HG02588 (cell line): ENCODE data around the gene ASPG.

ENCODE experiments used
- ATAC-seq: cut with Tn5 transposase; IDR thresholded peaks from one replicate; pipeline ENCODE4 v1.9.1; 2021; ENCODE audit warnings: mild to moderate bottlenecking, moderate library complexity; ENCODE audit not compliant: unreplicated experiment

ASPG gene

DNA sequence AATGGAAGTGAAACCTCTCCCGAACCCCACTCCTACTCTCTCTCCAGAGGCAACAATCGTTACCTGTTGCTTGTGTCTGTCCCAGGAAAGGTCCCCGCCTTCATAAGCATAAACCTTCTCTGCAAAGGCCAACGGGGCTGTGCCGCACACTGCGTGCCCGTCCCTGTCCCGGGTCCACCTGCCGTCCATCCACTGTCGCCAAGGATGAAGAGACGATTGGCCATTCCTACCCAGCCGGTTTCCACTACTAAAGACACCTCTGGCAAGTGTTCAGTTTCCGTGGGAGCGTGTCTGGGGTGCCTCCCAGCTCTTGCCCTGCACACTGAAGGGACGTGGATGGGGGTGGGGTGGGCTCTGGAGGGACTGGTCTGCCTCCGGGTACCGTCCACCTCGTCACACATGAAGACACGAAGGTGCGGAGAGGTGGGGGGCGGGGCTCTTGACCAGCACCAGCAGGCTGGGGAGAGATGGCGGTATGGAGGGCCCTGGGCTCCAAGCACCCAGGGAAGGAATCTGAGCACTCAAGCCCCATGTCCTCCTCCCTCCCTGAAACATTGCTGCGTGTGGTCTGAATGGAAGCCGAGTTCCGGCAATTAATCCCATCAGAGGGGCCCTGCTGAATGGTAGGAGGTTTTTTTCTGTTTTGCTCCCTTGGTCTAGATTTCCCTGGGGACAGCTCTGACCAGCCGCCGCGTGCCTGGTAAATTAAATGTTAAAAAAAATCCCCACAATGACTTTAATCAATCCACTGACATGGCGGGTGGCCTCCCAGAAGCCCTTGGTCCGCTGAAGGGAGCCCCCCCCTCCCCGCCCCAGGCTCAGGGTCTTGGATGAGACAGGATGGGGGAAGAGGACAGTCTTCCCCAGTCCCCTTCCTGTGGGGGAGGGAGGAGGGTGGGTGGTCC lies 48.8 kb downstream of the ASPG start:
- no peak for ATAC-seq

DNA sequence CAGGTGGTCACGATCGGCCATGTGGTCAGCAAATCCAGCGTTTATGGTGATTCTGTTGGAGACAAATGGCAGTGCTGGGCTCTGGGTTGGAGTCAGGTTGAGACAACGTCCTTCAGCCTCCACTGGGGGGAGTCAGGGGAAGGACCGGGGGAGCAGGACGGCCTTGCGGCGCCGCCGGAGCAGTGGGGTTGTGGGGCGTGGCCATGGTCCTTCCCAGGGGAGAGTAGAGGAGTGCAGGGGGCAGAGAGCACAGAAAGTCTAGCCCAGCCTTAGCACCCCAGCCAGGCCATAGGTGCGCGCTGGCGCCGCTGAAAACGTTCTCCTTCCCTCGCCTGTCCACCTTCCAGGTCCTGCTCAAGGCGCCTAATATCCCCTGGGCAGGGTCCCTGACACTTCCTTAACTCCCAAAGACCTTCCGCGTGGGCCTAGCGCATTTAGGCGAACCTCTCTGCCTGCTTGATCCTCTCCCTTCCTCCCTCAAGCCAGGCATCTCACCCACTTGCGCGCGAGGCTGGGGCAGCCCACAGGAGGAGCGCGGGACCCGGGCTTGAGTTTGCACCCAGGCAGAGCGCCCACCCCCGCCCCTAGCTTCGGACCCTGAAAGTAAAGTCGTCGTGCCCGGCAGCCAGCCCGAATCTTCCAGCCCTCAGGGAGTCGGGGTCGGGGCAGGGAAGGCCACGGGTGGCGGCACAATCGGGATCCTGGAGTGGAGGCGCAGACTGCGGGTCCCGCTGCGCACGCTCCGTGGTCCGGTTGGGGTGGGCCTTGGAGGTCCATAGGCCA lies 49.8 kb downstream of the ASPG start:
- ATAC-seq = no peak

DNA sequence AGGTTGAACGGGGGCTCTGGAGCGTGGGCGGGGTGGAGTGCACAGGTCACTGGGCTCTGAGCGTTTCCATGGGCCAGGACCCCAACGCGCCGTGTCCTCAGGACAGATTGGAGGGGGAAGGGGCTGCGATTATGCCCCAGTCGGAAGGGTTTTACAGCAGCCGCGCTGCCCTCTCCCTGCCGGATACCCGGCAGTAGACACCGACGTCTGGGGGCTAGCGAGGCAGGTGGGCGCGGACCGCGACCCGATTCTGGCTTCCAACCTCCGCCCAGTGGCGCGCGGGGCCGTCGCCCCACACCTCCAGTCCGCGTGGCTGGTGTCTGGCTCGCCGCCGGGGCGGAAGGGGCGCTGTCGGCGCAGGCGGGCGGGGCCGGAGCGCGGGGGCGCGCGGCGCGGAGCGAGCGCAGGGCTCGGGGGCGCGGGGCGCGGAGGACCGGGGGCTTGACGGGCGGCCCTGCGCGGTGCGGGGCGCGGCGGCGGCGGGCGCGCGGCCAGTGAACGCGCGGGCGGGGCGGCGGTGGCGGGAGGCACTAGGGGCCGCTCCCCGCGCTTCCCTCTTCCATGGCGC lies 50.5 kb downstream of the ASPG start:
- no peak for ATAC-seq

DNA sequence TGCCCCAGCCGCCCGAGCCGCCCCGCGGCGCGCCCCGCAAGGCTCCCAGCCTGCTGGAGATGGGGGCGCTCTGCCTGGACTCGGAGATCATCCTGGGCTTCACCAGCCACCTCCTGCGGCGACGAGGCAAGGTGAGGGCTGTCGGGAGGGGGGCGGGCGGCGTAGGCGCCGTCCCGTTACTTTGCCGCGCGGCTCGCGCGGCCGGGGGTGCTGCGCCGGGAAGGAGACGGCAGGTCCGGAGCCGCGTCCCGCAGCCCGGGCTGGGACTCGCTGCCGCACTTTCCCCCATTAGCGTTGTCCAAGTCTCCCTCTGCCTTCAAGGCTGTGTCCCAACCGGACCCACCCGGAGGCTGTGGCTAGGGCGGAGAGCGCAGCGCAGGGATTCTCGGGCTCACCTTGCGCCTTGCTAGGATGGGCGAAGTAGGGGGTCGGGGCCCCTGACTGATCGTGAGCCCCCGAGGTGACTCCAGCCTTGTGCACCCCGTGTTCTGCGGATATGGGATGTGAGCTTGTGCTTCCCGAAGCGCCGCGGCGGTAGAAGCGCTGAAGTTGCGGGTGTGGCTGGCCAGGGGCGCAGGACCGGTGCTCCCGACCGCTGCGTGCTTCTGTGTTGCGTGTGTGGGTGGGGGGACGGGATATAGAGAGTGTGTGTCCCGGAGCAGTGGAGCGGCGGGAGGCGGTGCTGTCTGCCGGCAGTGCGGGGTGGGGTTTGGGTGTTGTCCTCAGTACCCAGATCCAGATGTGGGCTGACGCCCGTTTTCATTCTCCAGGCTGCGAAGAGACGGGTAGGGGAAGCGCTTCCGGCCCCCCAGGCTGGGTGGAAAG lies 51.2 kb downstream of the ASPG start:
- ATAC-seq = no peak

DNA sequence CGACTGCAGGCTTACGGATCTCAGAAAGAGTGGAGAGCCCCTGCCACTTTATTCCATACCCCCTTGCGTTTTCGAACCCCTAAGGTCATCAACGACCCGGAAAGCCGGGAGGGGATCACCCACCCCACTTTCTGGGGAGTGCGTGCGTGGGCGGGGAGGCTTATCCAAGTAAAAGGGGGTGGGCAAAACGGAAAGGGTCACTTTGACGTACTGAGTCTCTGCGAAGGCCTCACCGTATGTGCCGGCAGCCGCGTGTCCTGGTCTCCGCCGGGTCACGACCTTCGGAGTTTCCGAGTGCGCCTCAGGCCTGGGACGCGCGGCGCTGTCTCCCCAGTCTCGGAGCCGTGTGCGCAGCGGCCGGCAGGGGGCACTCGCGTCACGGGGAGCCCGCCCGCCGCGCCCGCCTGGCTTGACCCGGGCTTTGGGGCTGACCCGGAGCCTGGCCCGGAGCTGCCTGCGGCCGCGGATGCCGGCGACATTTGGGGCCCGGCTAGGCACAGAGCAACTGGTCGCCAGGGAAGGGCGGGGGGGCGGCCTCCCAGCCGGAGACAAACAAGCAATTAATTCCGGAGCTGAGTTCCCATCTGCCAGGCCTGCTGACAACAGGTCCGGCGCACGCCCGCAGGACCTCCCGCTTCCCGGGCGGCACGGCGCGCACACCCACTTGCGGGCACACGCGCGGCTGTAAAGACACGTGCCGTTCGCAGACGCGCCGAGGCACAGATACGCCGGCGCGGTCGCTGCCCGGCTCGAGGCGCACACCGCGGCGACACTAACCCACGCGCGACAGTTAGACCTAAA lies 52.0 kb downstream of the ASPG start:
- no peak for ATAC-seq

DNA sequence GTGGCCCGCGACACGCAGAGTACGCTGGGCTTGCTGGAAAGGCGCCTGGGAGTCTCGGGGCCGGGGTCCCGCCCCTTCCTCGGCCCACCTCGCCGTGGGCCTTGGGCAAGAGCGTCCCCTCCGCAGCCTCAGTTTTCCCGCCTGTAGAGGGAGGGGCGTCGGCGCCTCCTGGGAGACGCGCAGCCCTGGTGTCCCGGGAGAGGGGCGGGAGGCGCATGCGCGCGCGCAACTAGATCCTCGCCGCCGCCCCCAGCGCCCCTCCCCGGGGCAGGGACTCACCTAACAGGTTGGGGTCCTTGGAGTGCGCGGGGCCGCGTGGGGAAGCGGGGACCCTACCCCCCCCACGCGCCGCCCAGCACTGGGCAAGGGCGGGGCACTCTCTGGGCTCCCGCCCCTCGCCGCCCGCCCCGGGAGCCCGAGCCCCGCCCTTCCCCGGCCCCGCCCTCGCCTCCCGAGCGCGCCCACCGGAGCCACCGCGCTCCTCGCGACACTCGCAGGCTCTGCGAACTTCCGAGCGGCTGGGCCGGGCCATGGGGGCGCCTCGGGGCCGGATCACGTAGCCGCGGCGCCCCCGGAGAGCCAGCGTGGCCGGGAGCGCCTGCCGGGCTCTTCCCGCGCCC lies 52.7 kb downstream of the ASPG start, which contains the start of gene KIF26A:
KIF26A (plus strand) TSS at position 490 of the 620 bp plus-strand sequence. CDS start 136 bp downstream, outside the sequence.
- ATAC-seq = no peak

DNA sequence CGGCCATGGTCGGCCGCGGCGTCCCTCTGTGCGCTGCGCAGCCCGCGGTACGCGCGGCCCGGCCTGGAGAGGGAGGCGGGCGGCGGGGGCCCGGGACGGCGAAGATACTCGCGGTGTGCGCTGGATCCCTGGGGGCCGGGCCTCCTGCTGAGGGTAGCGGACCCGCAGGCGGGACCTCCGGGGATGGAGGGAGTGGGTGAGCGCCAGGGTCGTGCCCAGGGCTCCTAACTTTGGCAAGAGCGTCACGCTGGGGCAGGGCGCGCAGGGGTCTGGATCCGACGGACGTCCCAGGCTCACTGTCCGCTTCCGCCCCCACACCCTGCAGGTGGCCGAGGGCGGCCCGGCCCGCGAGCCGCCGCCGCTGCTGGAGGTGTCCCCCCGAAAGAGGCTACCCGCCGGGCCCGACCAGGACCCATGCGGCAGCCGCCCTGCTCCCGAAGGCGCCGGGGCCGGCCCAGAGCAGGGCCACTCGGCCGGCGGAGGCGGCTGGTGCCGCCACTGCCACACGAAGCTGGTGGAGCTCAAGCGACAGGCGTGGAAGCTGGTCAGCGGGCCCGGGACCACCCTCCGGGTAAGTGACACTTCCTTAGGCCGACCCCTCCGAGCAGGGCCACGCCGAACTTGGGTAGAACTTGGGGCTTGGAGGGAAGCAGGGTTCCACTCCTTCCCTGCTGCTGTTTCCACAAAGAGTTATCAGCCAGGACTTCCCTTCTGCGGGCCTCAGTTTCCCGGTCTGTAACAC lies 53.4 kb downstream of the ASPG start:
- ATAC-seq = no peak

DNA sequence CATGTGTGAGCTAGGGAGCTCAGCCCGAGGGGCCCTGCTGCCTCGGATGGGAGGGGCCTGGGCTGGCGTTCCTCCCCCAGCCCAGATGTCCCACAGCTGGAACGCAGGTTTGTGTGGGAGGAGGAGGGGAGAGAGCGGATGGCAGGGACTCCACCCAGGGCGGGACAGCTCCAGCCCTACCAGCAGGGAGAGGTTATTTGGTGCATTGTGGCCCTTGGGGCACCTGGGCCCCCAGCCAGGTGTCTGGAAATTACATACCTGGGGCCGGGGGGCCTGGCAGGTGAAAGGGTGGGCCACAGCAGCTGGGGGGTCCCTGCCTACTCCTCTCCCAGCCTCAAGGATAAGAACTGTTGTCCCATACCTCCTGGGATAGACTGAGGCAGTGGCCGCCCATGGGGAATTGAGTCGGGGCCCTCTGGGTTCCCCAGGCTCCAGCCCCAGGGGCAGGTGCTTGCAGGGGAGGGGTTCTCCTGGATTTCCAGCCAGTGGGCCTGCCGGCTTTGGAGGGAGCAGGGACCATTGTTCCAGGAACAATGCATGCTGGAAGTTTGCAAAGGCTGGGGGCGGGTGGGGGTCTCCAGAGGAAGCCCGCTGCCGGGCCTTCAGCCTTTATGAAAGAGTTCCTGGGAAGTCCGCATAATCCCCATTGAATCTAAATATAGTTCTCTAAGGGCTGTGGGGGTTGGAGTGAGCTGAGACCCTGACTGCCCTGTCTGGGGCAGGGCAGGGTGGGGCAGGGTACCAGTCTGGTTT lies 54.1 kb downstream of the ASPG start:
- ATAC-seq = no peak

DNA sequence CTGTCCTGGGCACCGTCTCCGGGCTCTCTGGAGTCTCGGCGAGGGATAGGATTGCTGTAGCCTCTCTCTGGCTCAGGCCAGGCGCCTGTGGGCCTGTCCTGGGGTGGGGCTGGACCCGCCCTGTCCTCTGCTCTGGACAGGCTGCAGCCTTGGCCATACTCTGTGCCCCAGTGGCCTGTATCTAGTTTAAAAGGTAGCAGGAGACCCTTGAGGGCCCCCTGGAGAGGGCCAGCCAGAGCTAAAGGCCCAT lies 54.6 kb downstream of the ASPG start:
- no peak for ATAC-seq

DNA sequence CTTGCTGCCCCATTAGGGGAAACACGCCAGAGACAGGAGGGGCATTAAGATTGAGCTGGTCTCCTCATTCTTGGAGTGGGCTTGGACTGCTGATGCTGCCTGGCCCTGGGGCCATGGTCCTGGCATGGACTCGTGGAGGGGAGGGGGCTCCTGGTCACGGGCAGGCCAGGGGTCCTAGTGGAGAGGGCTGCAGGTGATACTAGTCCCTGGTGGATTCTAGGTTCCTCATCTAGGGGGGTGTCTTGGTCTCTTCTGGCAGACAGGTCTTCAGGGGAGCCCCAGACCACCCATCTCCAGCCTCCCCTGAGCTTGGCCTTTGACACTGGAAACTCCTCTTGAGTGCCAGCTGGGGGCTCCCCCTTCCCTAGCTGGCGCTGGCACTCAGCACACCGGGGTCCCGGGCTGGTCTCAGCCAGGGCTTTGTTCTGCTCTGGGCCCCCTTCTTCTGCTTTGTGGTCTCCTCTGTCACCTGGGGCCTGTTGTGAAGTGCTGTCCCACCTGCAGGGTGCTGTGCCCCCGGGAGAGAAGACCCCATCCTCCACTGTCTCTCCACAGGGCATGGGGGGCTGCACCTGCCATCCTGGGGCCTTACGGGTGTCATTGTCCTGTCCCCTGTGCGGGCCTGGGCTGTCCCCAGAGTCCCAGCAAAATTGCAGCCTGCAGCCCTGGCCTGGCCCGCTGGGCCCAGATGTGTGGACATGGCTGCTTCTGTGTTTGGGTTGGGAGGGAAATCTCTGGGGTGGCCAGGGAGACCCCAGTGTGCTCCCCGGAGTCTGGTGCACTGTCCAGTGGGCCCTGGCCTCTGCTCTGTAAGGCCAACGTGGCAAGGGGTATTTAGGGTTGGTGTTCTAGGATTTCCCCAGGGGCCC lies 55.2 kb downstream of the ASPG start:
- ATAC-seq = no peak

DNA sequence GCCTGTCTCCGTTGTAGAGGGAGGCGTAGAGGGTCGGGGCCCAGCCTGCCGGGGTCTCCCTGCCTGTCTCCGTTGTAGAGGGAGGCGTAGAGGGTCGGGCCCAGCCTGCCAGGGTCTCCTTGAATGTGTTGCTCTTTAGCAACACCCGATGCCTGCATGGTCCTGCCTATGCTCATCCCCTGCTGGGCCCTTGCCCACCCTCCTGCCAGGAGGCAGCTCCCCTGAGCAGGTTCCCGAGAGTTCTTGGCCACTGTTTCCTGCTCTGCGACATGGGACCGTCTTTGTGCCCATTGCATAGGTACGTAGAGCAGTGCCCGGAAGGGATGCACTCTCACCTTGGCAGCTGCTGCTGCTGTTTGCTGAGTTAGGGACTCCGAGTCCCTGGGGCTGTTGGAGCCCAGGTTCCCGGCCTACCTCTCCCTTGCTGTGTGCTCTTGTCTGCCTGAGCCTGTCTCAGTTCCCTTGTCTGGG lies 56.2 kb downstream of the ASPG start:
- ATAC-seq = no peak

DNA sequence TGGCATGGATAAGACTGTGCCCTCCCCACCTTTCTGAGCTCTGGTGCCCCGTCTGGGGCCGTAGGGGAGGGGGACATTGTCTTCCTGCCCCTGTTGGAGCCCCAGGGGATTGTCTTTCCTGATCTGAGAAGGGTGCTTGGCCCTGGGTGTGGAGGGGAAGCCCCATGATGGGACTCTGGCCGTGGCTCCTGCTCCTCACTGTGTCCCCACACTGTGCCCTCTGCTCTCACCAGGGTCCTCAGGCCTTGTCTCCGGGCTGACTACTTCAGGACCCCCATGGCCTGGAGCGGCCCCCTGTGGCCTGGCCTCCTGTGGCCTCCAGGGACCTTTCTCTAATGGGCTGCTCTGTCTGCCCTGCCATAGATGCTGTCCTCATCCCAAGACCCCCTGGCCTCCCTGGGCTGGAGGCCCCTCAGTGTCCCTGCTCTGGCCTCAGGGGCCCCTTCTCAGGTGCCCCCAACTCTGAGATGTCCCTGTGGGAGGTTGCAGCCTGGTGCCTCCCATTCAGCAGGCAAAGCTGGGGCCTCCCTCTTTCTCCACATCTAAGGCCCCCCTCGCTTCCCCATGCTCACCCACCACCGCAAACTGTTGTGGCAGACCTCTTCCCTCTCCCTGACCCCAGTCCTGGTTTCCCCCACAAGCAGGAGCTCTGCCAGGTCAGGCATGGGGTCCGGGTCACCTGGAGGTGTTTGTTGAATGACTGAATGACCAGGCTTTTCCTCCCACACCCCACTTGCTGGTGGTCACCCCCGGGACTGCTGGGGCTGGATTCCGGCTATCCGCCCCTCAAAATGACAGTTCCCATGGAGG lies 56.8 kb downstream of the ASPG start:
- ATAC-seq = no peak

DNA sequence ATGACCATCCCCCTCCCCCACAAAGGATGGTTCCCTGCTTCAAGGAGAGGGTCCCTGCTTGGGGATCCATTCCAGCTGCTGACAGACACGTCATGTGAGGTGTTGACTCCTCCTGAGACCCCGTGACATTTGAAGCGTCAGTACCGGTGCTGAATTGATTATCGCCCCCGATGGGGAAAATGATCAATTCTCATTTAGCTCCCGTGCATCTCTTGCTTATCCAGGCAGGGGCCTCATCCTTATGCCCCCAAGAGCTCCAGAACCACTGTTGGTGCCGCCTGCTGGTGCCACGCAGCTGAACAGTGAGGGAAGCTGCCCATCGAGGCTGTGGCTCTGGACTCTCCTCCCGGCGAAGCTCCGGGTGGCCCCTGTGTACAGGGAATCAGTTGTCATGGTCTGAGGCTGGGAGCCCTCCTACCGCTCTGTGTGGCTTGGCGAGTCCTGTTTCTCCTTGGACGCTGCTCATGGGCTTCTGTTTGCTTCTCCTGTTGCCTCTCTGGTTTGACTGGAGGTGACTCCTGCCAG lies 57.5 kb downstream of the ASPG start:
- ATAC-seq = no peak

DNA sequence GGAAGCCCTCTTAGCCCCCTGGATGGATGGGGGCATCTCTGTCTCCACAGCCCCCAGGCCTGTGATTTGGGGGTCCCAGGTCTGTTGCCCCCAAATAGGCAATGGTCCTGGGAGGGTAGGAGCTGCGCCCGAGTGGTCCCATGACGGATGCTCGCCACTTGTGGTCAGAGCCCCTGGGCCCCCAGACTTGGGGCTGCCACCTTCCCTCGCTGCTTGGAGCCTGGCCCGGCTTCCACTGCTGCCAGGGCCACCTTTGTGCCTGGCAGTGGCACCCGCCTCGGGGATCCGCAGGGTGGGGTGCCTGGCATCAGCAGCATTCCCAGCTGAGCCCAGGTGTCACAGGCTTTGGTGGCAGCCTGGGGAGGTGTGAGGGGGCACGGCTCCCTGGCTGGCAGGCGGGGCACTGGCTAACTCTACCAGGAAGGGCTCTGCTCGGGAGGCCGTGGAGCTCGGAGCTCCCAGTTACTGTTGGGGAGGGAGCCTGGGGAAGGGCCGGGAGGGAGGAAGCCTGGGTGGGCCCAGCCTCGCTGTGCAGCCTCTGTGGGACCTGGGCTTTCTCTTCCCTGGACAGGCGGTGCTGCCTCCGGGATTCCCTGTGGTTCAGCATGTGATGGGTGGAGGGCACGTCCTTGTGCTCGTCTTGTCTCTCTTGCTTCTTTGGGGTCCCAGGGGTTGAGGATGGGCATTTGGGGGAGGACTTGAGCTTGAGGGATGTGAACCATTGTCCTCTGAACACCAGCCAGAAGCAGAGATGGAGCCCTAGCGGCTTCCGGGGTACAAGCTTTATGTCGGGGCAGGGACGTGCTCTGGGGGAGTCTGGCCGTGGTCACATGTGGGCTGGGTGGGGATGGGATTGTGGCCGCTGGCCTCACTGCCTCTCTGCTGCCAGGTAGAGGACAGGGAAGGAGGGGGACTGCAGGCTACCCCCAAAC lies 58.3 kb downstream of the ASPG start:
- ATAC-seq = no peak

DNA sequence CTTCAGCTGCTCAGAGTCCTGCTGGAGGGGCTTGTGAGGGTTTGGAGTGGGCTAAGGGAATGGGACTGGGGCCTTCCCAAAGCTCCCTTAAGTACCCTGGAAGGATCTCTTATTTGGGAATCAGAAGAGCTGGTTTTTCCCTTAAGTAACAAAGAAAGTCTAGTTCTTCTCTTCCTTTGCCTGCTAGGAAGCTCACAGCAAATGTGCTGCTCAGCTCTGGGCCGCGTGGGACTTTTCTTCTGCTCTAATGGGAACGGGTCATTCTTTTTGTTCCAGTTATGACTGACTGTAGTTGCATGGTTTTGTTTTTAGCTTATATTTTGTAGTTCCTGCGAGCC lies 58.9 kb downstream of the ASPG start:
- ATAC-seq = no peak
